Activated T-cell treated with anti-CD3 and anti-CD28 coated beads, Interleukin-2, amount 50 U/mL, for 72 hours (primary cell): ENCODE results near the gene TTI1. TPM values are rescaled to one million over a fixed set of nuclear protein-coding genes. Genes with fewer than 3 reads are reported as not detected.

ENCODE experiments used
- ATAC-seq, 2 donors: fragments of 150-1000 bp; cut with Tn5 transposase; replicated peaks in 1 of 2; 2 replicates each; pipeline ENCODE4 v1.10.0; 2021; ENCODE audit warnings: moderate library complexity in 2 of 2, mild to moderate bottlenecking in 1 of 2
- DNase-seq, 2 donors: peaks; one replicate each; pipeline ENCODE4 v3.0.0; 2021 to 2022; ENCODE audit warnings: mixed read lengths in 1 of 2
- H3K27ac Mint-ChIP-seq: one replicate; pipeline ENCODE4 v1.8.0; 2022; ENCODE audit warnings: mild to moderate bottlenecking, moderate library complexity, mixed read lengths
- H3K27me3 Mint-ChIP-seq: one replicate; pipeline ENCODE4 v1.8.0; 2022; ENCODE audit warnings: low read depth, mixed read lengths
- H3K36me3 Mint-ChIP-seq, 2 donors: one replicate each; pipeline ENCODE4 v1.8.0; 2022; ENCODE audit warnings: mixed read lengths in 2 of 2, mild to moderate bottlenecking in 1 of 2; ENCODE audit not compliant: insufficient read depth in 2 of 2
- H3K4me1 Mint-ChIP-seq: one replicate; pipeline ENCODE4 v1.8.0; 2022; ENCODE audit warnings: low read depth, mixed read lengths
- H3K4me3 Mint-ChIP-seq, 2 donors: one replicate each; pipeline ENCODE4 v1.8.0; 2022; ENCODE audit warnings: mild to moderate bottlenecking in 2 of 2, mixed read lengths in 2 of 2, moderate library complexity in 2 of 2
- H3K9me3 Mint-ChIP-seq, 2 donors: one replicate each; pipeline ENCODE4 v1.8.0; 2022; ENCODE audit warnings: mixed read lengths in 2 of 2
- total RNA-seq, 2 donors: library from RNA; stranded (reverse); gene quantifications; one replicate each; pipeline ENCODE4 v1.2.3, GENCODE V29; 2022

Gene TTI1
- total RNA-seq, 2 donors from 2014 or later = 25.8 to 26.6 TPM

DNA sequence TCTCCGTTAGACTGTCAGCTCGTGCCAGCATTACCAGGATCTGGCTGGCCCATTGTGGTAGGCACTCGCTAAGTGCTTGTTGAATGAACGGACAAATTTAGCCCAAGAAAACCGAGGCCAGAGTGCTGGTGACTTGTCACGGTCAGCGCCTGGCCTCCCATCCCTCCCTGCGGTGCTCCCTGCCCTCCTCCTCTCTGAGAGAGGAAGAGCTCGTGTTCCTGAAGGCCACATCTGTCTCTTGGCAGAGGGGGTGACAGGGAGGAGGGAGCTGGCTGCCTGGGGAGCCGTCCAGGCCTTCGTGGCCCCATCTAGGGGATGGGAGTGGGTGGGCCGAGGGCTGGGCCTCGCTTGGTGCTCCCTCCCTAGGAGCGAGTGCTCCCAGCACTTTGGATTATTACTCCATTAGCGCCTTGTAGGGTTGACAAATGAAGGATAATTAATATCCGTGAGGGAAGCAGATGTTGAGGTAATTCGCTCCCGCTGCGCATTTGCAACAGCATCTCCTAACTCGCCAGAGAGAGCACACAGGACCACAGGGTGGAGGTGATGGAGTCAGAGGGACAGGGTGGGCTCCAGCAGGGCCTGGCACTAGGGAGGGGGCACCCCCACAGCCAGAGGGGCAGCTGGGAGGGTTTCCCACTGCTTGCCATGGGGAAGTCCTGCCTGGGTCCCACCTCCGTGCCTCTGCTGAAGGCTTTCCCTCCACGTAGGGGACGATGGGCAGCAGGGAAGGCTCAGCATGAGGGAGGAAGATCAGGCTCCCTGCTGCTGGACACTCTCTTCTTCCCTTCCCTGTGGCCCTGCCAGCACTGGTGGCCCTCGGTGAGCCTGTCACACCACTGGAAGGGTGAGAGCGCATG lies 93.3 kb downstream of the TTI1 start:
- no peak overlapping the region for H3K27ac Mint-ChIP-seq
- no peaks in the 10 kb centered on the region for H3K27me3 Mint-ChIP-seq
- H3K9me3 Mint-ChIP-seq = no peaks in the 10 kb centered on the region
- no peaks in the 10 kb centered on the region for H3K36me3 Mint-ChIP-seq
- no peak overlapping the region for H3K4me3 Mint-ChIP-seq
- DNase-seq (no peak), ATAC-seq (no peak)
- H3K4me1 Mint-ChIP-seq = no peaks in the 10 kb centered on the region

DNA sequence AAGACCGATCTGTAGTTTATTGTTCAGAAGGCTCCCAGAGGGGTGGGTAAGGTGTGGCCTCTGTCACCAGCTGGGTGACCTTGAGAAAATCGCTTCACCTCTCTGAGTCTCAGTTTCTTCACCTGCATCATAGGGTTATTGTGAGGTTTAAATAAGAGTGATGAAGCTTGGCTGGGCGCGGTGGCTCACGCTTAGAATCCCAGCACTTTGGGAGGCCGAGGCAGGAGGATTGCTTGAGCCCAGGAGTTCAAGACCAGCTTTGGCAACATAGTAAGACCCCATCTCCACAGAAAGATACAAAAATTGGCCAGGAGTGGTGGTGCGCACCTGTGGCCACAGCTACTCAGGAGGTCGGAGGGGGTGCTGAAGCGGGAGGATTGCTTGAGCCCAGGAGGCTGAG lies 94.3 kb downstream of the TTI1 start:
- DNase-seq (no peak), ATAC-seq (no peak)
- Mint-ChIP-seq H3K4me1 (no peaks in the 10 kb centered on the region), H3K27me3 (no peaks in the 10 kb centered on the region), H3K36me3 (no peaks in the 10 kb centered on the region), H3K27ac (no peak overlapping the region), H3K9me3 (no peaks in the 10 kb centered on the region), H3K4me3 (no peak overlapping the region)

- H3K27ac Mint-ChIP-seq = no peak overlapping the region
- H3K4me3 Mint-ChIP-seq = no peak overlapping the region
- H3K27me3 Mint-ChIP-seq = no peaks in the 10 kb centered on the region
- H3K36me3 Mint-ChIP-seq = no peaks in the 10 kb centered on the region
- no peak for DNase-seq
- H3K9me3 Mint-ChIP-seq = no peaks in the 10 kb centered on the region
- H3K4me1 Mint-ChIP-seq = no peaks in the 10 kb centered on the region
- ATAC-seq = no peak
Measured at GRCh38 chr20:37938181-37938750, 95.0 kb downstream of the TTI1 start.

- Mint-ChIP-seq H3K27ac (no peak overlapping the region), H3K27me3 (no peaks in the 10 kb centered on the region), H3K4me1 (no peaks in the 10 kb centered on the region), H3K9me3 (no peaks in the 10 kb centered on the region), H3K36me3 (no peaks in the 10 kb centered on the region), H3K4me3 (no peak overlapping the region)
- DNase-seq (no peak), ATAC-seq (no peak)
Measured at GRCh38 chr20:37937686-37938085, 95.6 kb downstream of the TTI1 start.

GRCh38 chr20:37936451-37936850 lies 96.8 kb downstream of the TTI1 start:
- ATAC-seq (no peak), DNase-seq (no peak)
- Mint-ChIP-seq H3K9me3 (no peaks in the 10 kb centered on the region), H3K4me3 (no peak overlapping the region), H3K4me1 (no peaks in the 10 kb centered on the region), H3K36me3 (no peaks in the 10 kb centered on the region), H3K27ac (no peak overlapping the region), H3K27me3 (no peaks in the 10 kb centered on the region)

DNA sequence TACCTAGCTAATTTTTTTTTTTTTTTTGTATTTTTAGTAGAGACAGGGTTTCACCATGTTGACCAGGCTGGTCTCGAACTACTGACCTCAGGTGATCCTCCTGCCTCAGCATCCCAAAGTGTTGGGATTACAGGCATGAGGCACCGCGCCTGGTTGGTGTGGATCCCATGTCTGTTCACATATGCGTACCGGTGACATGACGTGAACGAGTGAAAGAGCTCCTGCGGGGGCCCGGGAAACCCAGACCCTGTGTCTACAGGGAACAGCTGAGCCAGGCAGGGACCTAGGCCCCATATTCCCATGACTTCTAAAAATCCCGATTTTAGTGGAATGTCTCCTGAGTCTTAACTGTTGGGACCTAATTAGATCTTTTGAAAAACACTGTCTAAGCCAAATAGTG lies 97.2 kb downstream of the TTI1 start:
- ATAC-seq (no peak), DNase-seq (no peak)
- H3K27ac Mint-ChIP-seq = no peak overlapping the region
- H3K4me1 Mint-ChIP-seq = no peaks in the 10 kb centered on the region
- H3K36me3 Mint-ChIP-seq = no peaks in the 10 kb centered on the region
- H3K27me3 Mint-ChIP-seq = no peaks in the 10 kb centered on the region
- no peaks in the 10 kb centered on the region for H3K9me3 Mint-ChIP-seq
- H3K4me3 Mint-ChIP-seq = no peak overlapping the region

DNA sequence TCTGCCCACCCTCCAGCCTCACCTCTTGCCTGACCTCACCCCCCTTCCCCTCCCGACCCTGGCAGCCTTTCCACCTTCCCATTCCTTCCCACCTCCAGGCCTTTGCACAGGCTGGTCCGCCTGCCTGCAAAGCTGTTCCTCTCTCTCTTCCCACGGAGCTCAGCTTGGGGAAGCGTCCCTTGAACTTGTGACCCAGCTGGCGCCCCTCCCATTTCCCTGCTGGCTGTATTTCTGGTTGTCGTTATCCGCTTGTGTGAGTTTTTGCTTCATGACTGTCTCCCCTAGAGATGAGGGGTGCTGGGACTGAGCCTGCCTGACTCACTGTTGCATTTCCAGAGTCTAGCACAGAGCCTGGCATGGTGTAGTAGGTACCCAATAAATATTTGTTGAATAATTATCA lies 97.8 kb downstream of the TTI1 start:
- Mint-ChIP-seq H3K27ac (no peak overlapping the region), H3K36me3 (no peaks in the 10 kb centered on the region), H3K4me1 (no peaks in the 10 kb centered on the region), H3K27me3 (peaks cover 6% of the 10 kb centered on the region), H3K4me3 (no peak overlapping the region), H3K9me3 (no peaks in the 10 kb centered on the region)
- ATAC-seq (no peak), DNase-seq (no peak)

- Mint-ChIP-seq H3K36me3 (no peaks in the 10 kb centered on the region), H3K4me1 (no peaks in the 10 kb centered on the region), H3K27me3 (peaks cover 8% of the 10 kb centered on the region), H3K4me3 (no peak overlapping the region), H3K9me3 (no peaks in the 10 kb centered on the region), H3K27ac (no peak overlapping the region)
- no peak for DNase-seq
- ATAC-seq = no peak
Measured at GRCh38 chr20:37934634-37935375, 98.5 kb downstream of the TTI1 start.

DNA sequence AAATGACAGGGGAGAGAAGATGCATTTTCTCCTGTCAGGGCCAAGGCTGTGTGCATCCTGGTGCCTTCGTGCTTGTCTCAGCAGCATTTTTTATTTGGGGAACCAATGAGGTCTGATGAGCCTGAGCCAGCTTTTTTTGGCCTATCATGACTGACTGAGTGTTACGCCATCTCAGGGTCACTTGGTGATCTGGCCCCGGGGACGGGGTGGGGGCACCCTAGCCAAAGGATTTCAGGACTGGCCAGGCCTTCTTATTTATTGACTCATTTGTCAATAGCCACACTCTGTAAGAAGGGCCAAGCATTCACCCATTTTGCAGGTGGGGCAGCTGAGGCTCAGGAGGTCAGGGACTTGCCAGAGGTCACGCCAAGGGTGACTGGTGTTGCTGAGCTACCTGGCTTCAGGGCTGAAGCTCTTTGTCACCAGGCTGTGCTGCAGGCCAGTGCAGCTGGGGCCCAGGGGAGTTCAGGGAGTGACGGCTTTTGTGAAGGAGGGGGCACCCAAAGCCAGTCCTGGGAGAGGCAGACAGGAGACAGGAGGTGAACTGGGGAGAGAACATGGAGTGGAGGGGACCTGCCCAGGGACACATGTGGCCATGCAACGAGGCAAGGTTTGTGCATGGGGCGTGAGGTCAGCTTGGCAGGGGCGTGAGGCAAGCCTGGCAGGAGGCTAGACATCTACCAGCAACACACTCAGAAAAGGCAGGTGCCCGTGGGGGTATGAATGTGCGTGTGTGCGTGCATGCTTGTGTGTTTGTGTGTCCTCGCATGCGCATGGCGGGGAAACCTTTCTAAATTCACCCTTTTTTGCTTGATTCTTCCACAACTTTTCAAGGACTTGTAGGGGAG lies 99.2 kb downstream of the TTI1 start:
- Mint-ChIP-seq H3K27me3 (peaks cover 16% of the 10 kb centered on the region), H3K4me1 (no peaks in the 10 kb centered on the region), H3K4me3 (no peak overlapping the region), H3K9me3 (no peaks in the 10 kb centered on the region), H3K27ac (no peak overlapping the region), H3K36me3 (no peaks in the 10 kb centered on the region)
- no peak for DNase-seq
- ATAC-seq = no peak

Other genes starting within 250 kb of the TTI1 start
- under 1 TPM in 1 of 2 donors, not detected in 1; 0.60 TPM for gene VSTM2L, start 130.3 kb downstream of the TTI1 start, total RNA-seq
- 10 to 100 TPM; 33.3 to 52.3 TPM for gene RPRD1B, start 290 bp upstream of the TTI1 start, total RNA-seq
- under 1 TPM; 0.23 to 0.38 TPM for gene TGM2, start 131.8 kb upstream of the TTI1 start, total RNA-seq
- not detected for gene KIAA1755, start 227.3 kb upstream of the TTI1 start, total RNA-seq